ACC112 (cell line): ENCODE measurements around the gene TAF11L2.
"Not testable (repeated sequence)": the region's sequence is repeated elsewhere in the genome, so short reads cannot be mapped to it uniquely, and the experiment has no call there.

Experiments
- H2AFZ ChIP-seq: fragments of 200-600 bp; sonication (generic); one replicate; pipeline ENCODE4 v1.6.0; 2017; ENCODE audit warnings: antibody characterized with exemption, low read length; ENCODE audit not compliant: unreplicated experiment
- H3K27ac ChIP-seq: fragments of 200-600 bp; sonication (generic); 2 replicates; pipeline ENCODE4 v1.5.1; 2014; ENCODE audit warnings: low read depth, mild to moderate bottlenecking, antibody characterized with exemption, low read length, moderate library complexity
- H3K27me3 ChIP-seq: fragments of 200-600 bp; sonication (generic); 2 replicates; pipeline ENCODE4 v1.6.1; 2014; ENCODE audit warnings: mild to moderate bottlenecking, antibody characterized with exemption, low read length, moderate library complexity, mixed read lengths; ENCODE audit not compliant: insufficient read depth
- H3K36me3 ChIP-seq: fragments of 200-600 bp; sonication (generic); 2 replicates; pipeline ENCODE4 v1.6.1; 2016; ENCODE audit warnings: mild to moderate bottlenecking, antibody characterized with exemption, low read length, moderate library complexity, mixed read lengths; ENCODE audit not compliant: insufficient read depth
- H3K4me1 ChIP-seq: fragments of 200-600 bp; sonication (generic); one replicate; pipeline ENCODE4 v1.6.1; 2016; ENCODE audit warnings: low read length, mixed read lengths; ENCODE audit not compliant: insufficient read depth, unreplicated experiment, control insufficient read depth
- H3K4me3 ChIP-seq: fragments of 200-600 bp; sonication (generic); 2 replicates; pipeline ENCODE4 v1.5.1; 2014; ENCODE audit warnings: mild to moderate bottlenecking, low read depth, low read length
- H3K79me2 ChIP-seq: fragments of 200-600 bp; sonication (generic); one replicate; pipeline ENCODE4 v1.6.0; 2016; ENCODE audit warnings: low read length; ENCODE audit not compliant: control insufficient read depth, unreplicated experiment, insufficient read depth

Gene TAF11L2

GRCh38 chr5:17482790-17483189 lies 15.2 kb upstream of the TAF11L2 start:
- H3K4me3 ChIP-seq = no peak overlapping the region

GRCh38 chr5:17486464-17487173 lies 11.4 kb upstream of the TAF11L2 start:
- not testable (repeated sequence) for H3K27ac ChIP-seq, H3K4me3 ChIP-seq, H3K4me1 ChIP-seq, H3K79me2 ChIP-seq, H3K27me3 ChIP-seq, H3K36me3 ChIP-seq, H2AFZ ChIP-seq

More at GRCh38 chr5:17482790-17483189, 15.2 kb upstream of the TAF11L2 start:
- Histone ChIP-seq H3K27ac (no peak overlapping the region), H3K27me3 (no peaks in the 10 kb centered on the region), H3K36me3 (no peaks in the 10 kb centered on the region), H3K4me1 (peaks cover 3% of the 10 kb centered on the region), H3K79me2 (no peaks in the 10 kb centered on the region), H2AFZ (no peak overlapping the region)

- no peaks in the 10 kb centered on the region for H3K27me3 ChIP-seq
- H3K4me1 ChIP-seq = peaks cover 3% of the 10 kb centered on the region
- H3K36me3 ChIP-seq = no peaks in the 10 kb centered on the region
- H3K4me3 ChIP-seq = no peak overlapping the region
- H3K27ac ChIP-seq = no peak overlapping the region
- no peak overlapping the region for H2AFZ ChIP-seq
- H3K79me2 ChIP-seq = no peaks in the 10 kb centered on the region
Observed at GRCh38 chr5:17487174-17487512, 10.9 kb upstream of the TAF11L2 start.

- H3K27me3 ChIP-seq, H2AFZ ChIP-seq, H3K36me3 ChIP-seq, H3K27ac ChIP-seq, H3K4me3 ChIP-seq, H3K4me1 ChIP-seq, H3K79me2 ChIP-seq: not testable (repeated sequence)
Observed at GRCh38 chr5:17491257-17491656, 6.8 kb upstream of the TAF11L2 start.

- no peak overlapping the region for H2AFZ ChIP-seq
- H3K27ac ChIP-seq = no peak overlapping the region
- H3K79me2 ChIP-seq = no peaks in the 10 kb centered on the region
- no peaks in the 10 kb centered on the region for H3K27me3 ChIP-seq
- H3K4me1 ChIP-seq = no peaks in the 10 kb centered on the region
- H3K36me3 ChIP-seq = no peaks in the 10 kb centered on the region
- no peak overlapping the region for H3K4me3 ChIP-seq
Observed at GRCh38 chr5:17492770-17493169, 5.3 kb upstream of the TAF11L2 start.

GRCh38 chr5:17497446-17497845 lies 585 bp upstream of the TAF11L2 start:
- Histone ChIP-seq H3K4me1 (no peaks in the 10 kb centered on the region), H3K79me2 (no peaks in the 10 kb centered on the region), H3K27ac (no peak overlapping the region), H3K27me3 (no peaks in the 10 kb centered on the region), H2AFZ (no peak overlapping the region), H3K4me3 (no peak overlapping the region), H3K36me3 (no peaks in the 10 kb centered on the region)

DNA sequence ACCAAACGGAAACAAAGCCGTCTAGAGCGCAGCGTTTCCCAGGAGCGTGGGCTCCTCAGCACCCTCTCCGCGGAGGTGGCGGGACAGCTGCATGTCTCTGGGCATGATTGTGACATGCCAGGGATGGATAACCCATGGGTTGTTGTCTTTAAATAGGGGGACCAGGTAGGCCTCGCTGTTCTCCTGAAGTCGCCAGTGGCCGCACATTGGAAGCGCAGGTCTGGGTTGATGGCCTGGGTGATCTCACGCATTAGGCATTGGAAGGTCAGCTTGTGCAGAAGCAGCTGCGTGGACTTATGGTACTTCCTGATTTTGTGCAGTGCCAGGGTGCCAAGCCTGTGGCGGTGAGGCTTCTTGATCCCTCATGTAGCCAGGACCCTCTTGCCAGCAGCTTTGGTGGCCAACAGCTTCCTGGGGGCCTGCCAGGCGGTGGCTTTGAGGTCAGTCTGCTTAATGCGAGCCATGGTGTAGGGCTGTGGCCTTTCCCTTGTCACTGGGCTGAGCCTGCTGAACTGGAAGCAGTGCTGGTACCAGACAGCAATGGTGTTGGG lies 13.8 kb downstream of the TAF11L2 start:
- H3K4me3 ChIP-seq = no peak overlapping the region
- no peaks in the 10 kb centered on the region for H3K36me3 ChIP-seq
- H3K27me3 ChIP-seq = peaks cover 9% of the 10 kb centered on the region; the same call in 1 of the 2 replicates
- no peak overlapping the region for H2AFZ ChIP-seq
- no peak overlapping the region for H3K27ac ChIP-seq
- no peaks in the 10 kb centered on the region for H3K4me1 ChIP-seq
- no peaks in the 10 kb centered on the region for H3K79me2 ChIP-seq

DNA sequence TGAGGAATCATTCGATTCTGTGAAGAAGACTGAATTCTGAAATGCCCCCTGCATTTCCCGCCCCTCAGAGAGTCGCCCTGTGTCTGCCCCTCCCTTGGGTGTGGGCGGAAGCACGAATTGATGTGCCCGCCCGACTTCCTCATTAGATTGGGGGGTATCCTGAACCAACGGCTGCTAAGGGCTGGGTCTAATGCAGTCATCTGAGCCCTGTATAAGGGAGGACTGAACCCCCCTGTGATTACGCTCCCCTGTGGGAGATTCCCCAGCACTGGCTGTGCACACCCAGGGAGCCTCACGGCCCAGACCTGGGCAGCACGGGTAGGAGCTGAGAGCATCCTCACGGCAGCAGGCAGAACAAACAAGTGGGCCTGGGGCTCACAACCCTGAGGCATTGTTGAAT lies 19.5 kb downstream of the TAF11L2 start:
- not testable (repeated sequence) for H3K4me3 ChIP-seq, H3K79me2 ChIP-seq, H3K36me3 ChIP-seq, H3K27me3 ChIP-seq, H2AFZ ChIP-seq, H3K4me1 ChIP-seq, H3K27ac ChIP-seq

- H3K79me2 ChIP-seq, H2AFZ ChIP-seq, H3K36me3 ChIP-seq, H3K4me1 ChIP-seq, H3K4me3 ChIP-seq, H3K27me3 ChIP-seq, H3K27ac ChIP-seq: not testable (repeated sequence)
Observed at GRCh38 chr5:17518067-17518466, 20.0 kb downstream of the TAF11L2 start, which contains the start of gene TAF11L3. TSS of gene TAF11L3 (plus strand) at chr5:17518367.

- H3K27me3 ChIP-seq, H3K4me1 ChIP-seq, H3K36me3 ChIP-seq, H3K79me2 ChIP-seq, H2AFZ ChIP-seq, H3K4me3 ChIP-seq, H3K27ac ChIP-seq: not testable (repeated sequence)
Observed at GRCh38 chr5:17519508-17519907, 21.5 kb downstream of the TAF11L2 start.

- not testable (repeated sequence) for H3K4me3 ChIP-seq, H3K4me1 ChIP-seq, H3K79me2 ChIP-seq, H2AFZ ChIP-seq, H3K27ac ChIP-seq, H3K36me3 ChIP-seq, H3K27me3 ChIP-seq
Observed at GRCh38 chr5:17521501-17521900, 23.5 kb downstream of the TAF11L2 start, which contains the start of gene TAF11L4. TSS of gene TAF11L4 (plus strand) at chr5:17521801.
